GM23248 (cell line): ENCODE data around the gene ACIN1. TPM values are rescaled to one million over a fixed set of nuclear protein-coding genes. Genes with fewer than 3 reads are reported as not detected.

Source experiments
- DNase-seq: peaks from one replicate; pipeline ENCODE4 v3.0.0-alpha.2; 2015
- H2AFZ ChIP-seq: fragments of 200-600 bp; sonication (generic); 2 replicates; pipeline ENCODE4 v1.6.1; 2016; ENCODE audit warnings: antibody characterized with exemption
- H3F3A ChIP-seq: fragments of 200-600 bp; sonication (generic); 2 replicates; pipeline ENCODE4 v1.6.1; 2016; ENCODE audit warnings: mild to moderate bottlenecking, antibody characterized with exemption, mixed run types; ENCODE audit not compliant: insufficient read depth
- H3K27ac ChIP-seq: fragments of 200-600 bp; sonication (generic); 2 replicates; pipeline ENCODE4 v1.5.1; 2016; ENCODE audit warnings: mild to moderate bottlenecking
- H3K27me3 ChIP-seq: fragments of 200-600 bp; sonication (generic); replicated peaks from 2 replicates; pipeline ENCODE4 v1.6.1; 2016; ENCODE audit warnings: mild to moderate bottlenecking; ENCODE audit not compliant: insufficient read depth
- H3K36me3 ChIP-seq: fragments of 200-600 bp; sonication (generic); 2 replicates; pipeline ENCODE4 v1.6.1; 2016; ENCODE audit warnings: low read depth, mild to moderate bottlenecking
- H3K4me1 ChIP-seq: fragments of 200-600 bp; sonication (generic); 2 replicates; pipeline ENCODE4 v1.6.1; 2016; ENCODE audit warnings: mild to moderate bottlenecking; ENCODE audit not compliant: insufficient read depth
- H3K4me2 ChIP-seq: fragments of 200-600 bp; sonication (generic); one replicate; pipeline ENCODE4 v1.6.1; 2016; ENCODE audit warnings: mild to moderate bottlenecking; ENCODE audit not compliant: unreplicated experiment
- H3K4me3 ChIP-seq: fragments of 200-600 bp; sonication (generic); 2 replicates; pipeline ENCODE4 v1.5.1; 2016; ENCODE audit warnings: mild to moderate bottlenecking
- H3K79me2 ChIP-seq: fragments of 200-600 bp; sonication (generic); 2 replicates; pipeline ENCODE4 v1.6.1; 2016; ENCODE audit warnings: mild to moderate bottlenecking; ENCODE audit not compliant: insufficient read depth
- H3K9ac ChIP-seq: fragments of 200-600 bp; sonication (generic); 2 replicates; pipeline ENCODE4 v1.6.1; 2016; ENCODE audit warnings: mild to moderate bottlenecking
- H3K9me2 ChIP-seq: fragments of 200-600 bp; sonication (generic); 2 replicates; pipeline ENCODE4 v1.6.1; 2016; ENCODE audit warnings: mixed run types, mild to moderate bottlenecking, moderate library complexity; ENCODE audit not compliant: insufficient read depth
- H3K9me3 ChIP-seq: fragments of 200-600 bp; sonication (generic); one replicate; pipeline ENCODE4 v1.6.1; 2017; ENCODE audit warnings: low read depth
- H4K20me1 ChIP-seq: fragments of 200-600 bp; sonication (generic); 2 replicates; pipeline ENCODE4 v1.6.0; 2016; ENCODE audit not compliant: insufficient read depth
- EZH2 ChIP-seq: fragments of 200-600 bp; sonication (generic); IDR thresholded peaks from 2 replicates; pipeline ENCODE4 v1.6.1; 2018; ENCODE audit warnings: antibody characterized with exemption, mild to moderate bottlenecking; ENCODE audit not compliant: insufficient read depth, poor library complexity, severe bottlenecking
- EZH2phosphoT487 ChIP-seq: fragments of 200-600 bp; sonication (generic); IDR thresholded peaks from 2 replicates; pipeline ENCODE4 v1.6.1; 2018; ENCODE audit warnings: antibody characterized with exemption, moderate library complexity, mild to moderate bottlenecking, low read depth; ENCODE audit not compliant: insufficient read depth
- WGBS, 2 experiments: methylation state at CpG; one replicate each; pipeline ENCODE4 v1.1.6; 2015 to 2017; ENCODE audit warnings: low lambda C conversion rate in 2 of 2, low coverage in 1 of 2; ENCODE audit errors: missing lambda C conversion rate in 2 of 2; 5-methylcytosine and 5-hydroxymethylcytosine counted together
- in situ Hi-C: fragments of 300-500 bp; cut with MboI; formaldehyde crosslinking; loops from 2 replicates; pipeline ENCODE4 v1.15.0; 2020
- polyA plus RNA-seq: library from polyadenylated mRNA; unstranded; fragments of >200 nt; fragmentation: Nextera tagmentation; extraction: Ambion mirVana; gene quantifications from 2 replicates; pipeline ENCODE4 v1.2.1, GENCODE V29; 2016
- total RNA-seq: library from RNA; depleted of rRNA; stranded (reverse); fragments of >200 nt; shearing (Covaris generic); gene quantifications from 2 replicates; pipeline ENCODE4 v1.2.3, GENCODE V29; 2014

ACIN1 gene
- total and polyA plus RNA-seq, 2 experiments from 2014 or later, result 35.5 to 63.7 TPM

GRCh38 chr14:23118506-23119362, 23.8 kb upstream of the ACIN1 start, which contains the start of gene CEBPE:
CEBPE (minus strand) TSS chr14:23119255; CDS start chr14:23119091, 164 bp downstream.
- Histone ChIP-seq H2AFZ (no peak within 1 kb of the TSS), H3K9me2 (no peaks in the 10 kb centered on the region), H3K4me2 (no peak within 1 kb of the TSS), H3F3A (peaks cover 14% of the 10 kb centered on the region), H3K79me2 (no peaks in the 10 kb centered on the region), H3K9me3 (no peaks in the 10 kb centered on the region), H3K4me3 (no peak within 1 kb of the TSS), H3K36me3 (no peaks in the 10 kb centered on the region), H3K4me1 (peaks cover 35% of the 10 kb centered on the region), H3K9ac (no peak within 1 kb of the TSS), H4K20me1 (no peaks in the 10 kb centered on the region), H3K27ac (no peak within 1 kb of the TSS), H3K27me3 (no peaks in the 10 kb centered on the region)
- in situ Hi-C loops, result no loop called here
- TF ChIP-seq EZH2phosphoT487, result no peak
- TF ChIP-seq EZH2, result no peak
- no peak for DNase-seq
- WGBS, 2 experiments, result 87 to 90% methylated on average over 13 to 30 of the region's 32 CpGs

- no peaks in the 10 kb centered on the region for H4K20me1 ChIP-seq
- in situ Hi-C loops, result no loop called here
- TF ChIP-seq EZH2 (no peak), EZH2phosphoT487 (no peak)
- H3K4me3 ChIP-seq, result no peak overlapping the region
- no peak for DNase-seq
- H3K36me3 ChIP-seq, result no peaks in the 10 kb centered on the region
- H3K27me3 ChIP-seq, result no peaks in the 10 kb centered on the region
- H3K4me1 ChIP-seq, result peaks cover 45% of the 10 kb centered on the region
- no peaks in the 10 kb centered on the region for H3K9me3 ChIP-seq
- H2AFZ ChIP-seq, result no peak overlapping the region
- H3K9ac ChIP-seq, result no peak overlapping the region
- 90 to 94% methylated on average over 28 to 32 of the region's 32 CpGs for WGBS, 2 experiments
- no peak overlapping the region for H3K27ac ChIP-seq
- H3F3A ChIP-seq, result peaks cover 13% of the 10 kb centered on the region
- no peaks in the 10 kb centered on the region for H3K79me2 ChIP-seq
- no peaks in the 10 kb centered on the region for H3K9me2 ChIP-seq
- no peak overlapping the region for H3K4me2 ChIP-seq
Measured at GRCh38 chr14:23117371-23118020, 22.6 kb upstream of the ACIN1 start.

- H3K4me1 ChIP-seq, result peaks cover 34% of the 10 kb centered on the region
- DNase-seq, result no peak
- no peaks in the 10 kb centered on the region for H3K9me3 ChIP-seq
- no peaks in the 10 kb centered on the region for H3K36me3 ChIP-seq
- H3K27me3 ChIP-seq, result no peaks in the 10 kb centered on the region
- H3K4me2 ChIP-seq, result no peak overlapping the region
- peaks cover 9% of the 10 kb centered on the region; the same call in 1 of the 2 replicates for H3F3A ChIP-seq
- H4K20me1 ChIP-seq, result no peaks in the 10 kb centered on the region
- no peaks in the 10 kb centered on the region for H3K79me2 ChIP-seq
- H3K9ac ChIP-seq, result peak overlapping the region; percentile 68; the same call in 1 of the 2 replicates
- WGBS, 2 experiments, result 78 to 86% methylated on average over 5 of the region's 5 CpGs
- no peak overlapping the region for H2AFZ ChIP-seq
- in situ Hi-C loops, result no loop called here
- TF ChIP-seq EZH2phosphoT487 (no peak), EZH2 (no peak)
- H3K9me2 ChIP-seq, result no peaks in the 10 kb centered on the region
- peak overlapping the region; percentile 83 for H3K27ac ChIP-seq
- H3K4me3 ChIP-seq, result no peak overlapping the region
Measured at GRCh38 chr14:23115918-23116317, 21.0 kb upstream of the ACIN1 start.

GRCh38 chr14:23115039-23115731, 20.2 kb upstream of the ACIN1 start:
- TF ChIP-seq EZH2, result no peak
- TF ChIP-seq EZH2phosphoT487, result 0 out of 2 replicates have a peak, but pooled peaks have one; percentile 43
- H3K79me2 ChIP-seq, result no peaks in the 10 kb centered on the region
- WGBS, 2 experiments, result 22 to 29% methylated on average over 9 to 10 of the region's 10 CpGs
- peak overlapping the region; percentile 68 for H3K9ac ChIP-seq
- peak overlapping the region; percentile 54 for H2AFZ ChIP-seq
- H3K4me3 ChIP-seq, result peak overlapping the region; percentile 33; the same call in 1 of the 2 replicates
- no peaks in the 10 kb centered on the region for H3K27me3 ChIP-seq
- H3K36me3 ChIP-seq, result no peaks in the 10 kb centered on the region
- H3K9me2 ChIP-seq, result no peaks in the 10 kb centered on the region
- H3F3A ChIP-seq, result peaks cover 9% of the 10 kb centered on the region; the same call in 1 of the 2 replicates
- H3K27ac ChIP-seq, result peak overlapping the region; percentile 83
- no peaks in the 10 kb centered on the region for H4K20me1 ChIP-seq
- peaks cover 33% of the 10 kb centered on the region for H3K4me1 ChIP-seq
- in situ Hi-C loops, result no loop called here
- no peaks in the 10 kb centered on the region for H3K9me3 ChIP-seq
- peak; percentile 98 for DNase-seq
- peak overlapping the region; percentile 61 for H3K4me2 ChIP-seq
